Neuronal stem cell (in vitro differentiated cells): ENCODE results near the gene TICRR.

Source experiments
- DNase-seq: peaks from one replicate; pipeline ENCODE4 v3.0.0-alpha.2; 2013; ENCODE audit warnings: low spot score
- H2AFZ ChIP-seq: one replicate; pipeline ENCODE4 v1.6.1; 2013; ENCODE audit warnings: mild to moderate bottlenecking, low read length, inconsistent platforms
- H2AK5ac ChIP-seq: 2 replicates; pipeline ENCODE4 v1.6.1; 2013; ENCODE audit warnings: low read depth, mild to moderate bottlenecking, inconsistent platforms, low read length, moderate library complexity, mixed read lengths
- H2BK120ac ChIP-seq: 2 replicates; pipeline ENCODE4 v1.6.1; 2013; ENCODE audit warnings: low read depth, mild to moderate bottlenecking, inconsistent platforms, low read length, moderate library complexity, mixed read lengths
- H2BK12ac ChIP-seq: one replicate; pipeline ENCODE4 v1.6.1; 2013; ENCODE audit warnings: low read length, inconsistent platforms
- H2BK15ac ChIP-seq: 2 replicates; pipeline ENCODE4 v1.6.1; 2013; ENCODE audit warnings: mild to moderate bottlenecking, low read length, inconsistent platforms, mixed read lengths
- H2BK5ac ChIP-seq: one replicate; pipeline ENCODE4 v1.6.1; 2013; ENCODE audit warnings: inconsistent platforms, mild to moderate bottlenecking, low read length, moderate library complexity
- H3K14ac ChIP-seq: one replicate; pipeline ENCODE4 v1.6.1; 2013; ENCODE audit warnings: low read length, inconsistent platforms
- H3K18ac ChIP-seq: 2 replicates; pipeline ENCODE4 v1.6.1; 2013; ENCODE audit warnings: low read length, inconsistent platforms
- H3K23ac ChIP-seq: 2 replicates; pipeline ENCODE4 v1.6.1; 2013; ENCODE audit warnings: low read depth, mild to moderate bottlenecking, mixed read lengths, low read length, inconsistent platforms; ENCODE audit not compliant: poor library complexity
- H3K27ac ChIP-seq: replicated peaks from 3 replicates; pipeline ENCODE4 v1.5.1; 2013; ENCODE audit warnings: low read length, inconsistent platforms
- H3K27me3 ChIP-seq, 3 experiments: 2 replicates each; pipeline ENCODE4 v1.6.1; 2013; ENCODE audit warnings: low read length in 3 of 3, mild to moderate bottlenecking in 2 of 3, inconsistent platforms in 1 of 3, low read depth in 1 of 3, mixed read lengths in 1 of 3, moderate library complexity in 1 of 3; ENCODE audit not compliant: control insufficient read depth in 3 of 3, insufficient read depth in 3 of 3
- H3K36me3 ChIP-seq, 2 donors: replicated peaks in 1 of 2; 2 replicates each; pipeline ENCODE4 v1.6.1; 2013; ENCODE audit warnings: low read length in 2 of 2; ENCODE audit not compliant: control insufficient read depth in 2 of 2, insufficient read depth in 2 of 2
- H3K4ac ChIP-seq: 2 replicates; pipeline ENCODE4 v1.6.1; 2013; ENCODE audit warnings: inconsistent platforms, mild to moderate bottlenecking, low read length, moderate library complexity
- H3K4me1 ChIP-seq, 2 donors: 1 replicate in 1 of 2; 2 replicates in 1 of 2; pipeline ENCODE4 v1.6.1; 2013; ENCODE audit warnings: low read length in 2 of 2, low read depth in 1 of 2; ENCODE audit not compliant: control insufficient read depth in 2 of 2, insufficient read depth in 1 of 2
- H3K4me2 ChIP-seq: one replicate; pipeline ENCODE4 v1.6.1; 2013; ENCODE audit warnings: mild to moderate bottlenecking, low read length, inconsistent platforms; ENCODE audit not compliant: insufficient read depth, poor library complexity, severe bottlenecking
- H3K4me3 ChIP-seq, 2 donors: 2 replicates each; pipeline ENCODE4 v1.5.1; 2013; ENCODE audit warnings: low read length in 2 of 2, mild to moderate bottlenecking in 2 of 2, inconsistent platforms in 1 of 2, moderate library complexity in 1 of 2
- H3K79me1 ChIP-seq: one replicate; pipeline ENCODE4 v1.6.1; 2013; ENCODE audit warnings: low read depth, mild to moderate bottlenecking, inconsistent platforms, low read length, moderate library complexity
- H3K9ac ChIP-seq: one replicate; pipeline ENCODE4 v1.6.1; 2013; ENCODE audit warnings: mild to moderate bottlenecking, low read depth, low read length, inconsistent platforms; ENCODE audit not compliant: poor library complexity
- H3K9me3 ChIP-seq, 2 donors: replicated peaks in 1 of 2; 2 replicates each; pipeline versions ENCODE3 to v1.6.1; 2013; ENCODE audit warnings: low read length in 2 of 2, mild to moderate bottlenecking in 2 of 2, inconsistent platforms in 1 of 2, low read depth in 1 of 2, mixed read lengths in 1 of 2, moderate library complexity in 1 of 2; ENCODE audit not compliant: control insufficient read depth in 2 of 2, insufficient read depth in 1 of 2
- H4K8ac ChIP-seq: one replicate; pipeline ENCODE4 v1.6.1; 2013; ENCODE audit warnings: low read depth, mild to moderate bottlenecking, inconsistent platforms, low read length, moderate library complexity
- H4K91ac ChIP-seq: one replicate; pipeline ENCODE4 v1.6.1; 2013; ENCODE audit warnings: low read length, low read depth, mild to moderate bottlenecking, inconsistent platforms; ENCODE audit not compliant: poor library complexity
- whole genome bisulfite sequencing, 2 donors: extraction: QIAGEN DNeasy Blood & Tissue Kit; methylation state at CpG; one replicate each; pipeline ENCODE4 v1.1.7; 2013; ENCODE audit warnings: missing lambda C conversion rate in 2 of 2, mixed read lengths in 1 of 2; ENCODE audit not compliant: insufficient read length in 2 of 2, insufficient replicate concordance in 1 of 2; ENCODE audit errors: extremely low coverage in 2 of 2; 5-methylcytosine and 5-hydroxymethylcytosine counted together

The TICRR gene

DNA sequence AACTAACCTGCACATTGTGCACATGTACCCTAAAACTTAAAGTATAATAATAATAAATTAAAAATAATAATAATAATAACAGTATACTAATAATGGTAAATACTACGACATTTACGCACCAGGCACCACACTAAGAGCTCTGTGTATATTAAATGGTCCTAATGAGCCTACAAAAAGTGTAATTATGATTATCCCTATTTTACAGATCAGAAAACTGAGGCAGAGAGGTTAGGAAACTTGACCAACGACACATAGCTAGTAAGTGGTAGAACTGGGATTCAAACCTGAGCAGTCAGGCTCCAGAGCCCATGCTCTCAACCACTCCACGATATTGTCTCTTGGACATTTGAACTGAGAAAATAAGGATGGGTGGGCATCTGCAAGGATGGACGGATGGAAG is 65.0 kb downstream of the TICRR start:
- no CpG with 5 or more reads among the region's 5 CpGs for WGBS, 2 donors
- H3K23ac ChIP-seq = no peak overlapping the region
- H2AFZ ChIP-seq = no peak overlapping the region
- no peak overlapping the region for H2AK5ac ChIP-seq
- peaks cover 17 to 30% of the 10 kb centered on the region in 2 donors for H3K36me3 ChIP-seq
- no peak overlapping the region for H3K4me2 ChIP-seq
- no peaks in the 10 kb centered on the region for H3K4me1 ChIP-seq
- H3K27me3 ChIP-seq = no peaks in the 10 kb centered on the region
- no peak overlapping the region for H3K4me3 ChIP-seq
- no peak overlapping the region for H4K91ac ChIP-seq
- no peak overlapping the region for H2BK5ac ChIP-seq
- H3K9ac ChIP-seq = no peak overlapping the region
- no peak overlapping the region for H3K27ac ChIP-seq
- H2BK120ac ChIP-seq = no peak overlapping the region
- H3K79me1 ChIP-seq = no peaks in the 10 kb centered on the region
- H2BK15ac ChIP-seq = no peak overlapping the region
- no peak for DNase-seq
- H3K4ac ChIP-seq = no peak overlapping the region
- peaks cover 0 to 4% of the 10 kb centered on the region in 2 donors for H3K9me3 ChIP-seq
- no peak overlapping the region for H3K18ac ChIP-seq
- H3K14ac ChIP-seq = no peak overlapping the region
- no peak overlapping the region for H4K8ac ChIP-seq
- no peak overlapping the region for H2BK12ac ChIP-seq

DNA sequence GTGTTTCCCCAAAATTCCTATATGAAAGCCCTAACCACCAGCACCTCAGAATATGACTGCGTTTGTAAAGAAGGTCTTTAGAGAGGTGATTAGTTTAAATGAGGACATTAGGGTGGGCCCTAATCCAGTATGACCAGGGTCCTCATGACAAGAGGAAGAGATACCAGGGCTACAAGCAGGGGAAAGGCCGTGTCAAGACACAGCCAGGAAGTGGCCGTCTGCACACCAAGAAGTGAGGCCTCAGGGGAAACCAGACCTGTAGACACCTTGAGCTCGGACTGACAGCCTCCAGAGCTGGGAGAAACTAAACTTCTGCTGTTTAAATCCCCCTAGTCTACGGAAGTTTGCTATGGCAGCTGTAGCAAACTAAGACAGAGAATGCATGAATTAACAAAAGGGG is 65.8 kb downstream of the TICRR start:
- H3K36me3 ChIP-seq = peaks cover 18 to 33% of the 10 kb centered on the region in 2 donors

DNA sequence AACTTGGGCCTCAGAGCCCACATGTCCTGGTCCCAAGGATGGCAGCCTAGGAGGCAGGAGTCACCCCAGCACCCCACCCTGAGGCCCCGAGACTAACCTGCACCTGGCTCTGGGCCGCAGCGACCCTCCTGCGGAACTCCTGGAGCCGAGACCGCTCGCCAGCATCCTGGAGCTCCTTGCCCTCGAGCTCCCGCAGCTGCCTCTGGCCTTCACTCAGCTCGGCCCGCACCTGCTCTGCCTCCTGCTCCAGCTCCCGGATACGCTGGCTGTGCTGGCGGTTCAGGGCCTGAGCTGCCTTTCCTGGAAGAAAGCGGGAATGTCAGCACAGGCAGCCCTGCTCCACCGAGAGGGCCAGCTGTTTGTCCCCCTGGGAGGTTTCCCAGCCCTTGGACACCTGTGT is 66.8 kb downstream of the TICRR start:
- no peaks in the 10 kb centered on the region for H3K27me3 ChIP-seq
- H3K4me3 ChIP-seq = no peak overlapping the region
- H3K4me1 ChIP-seq = no peaks in the 10 kb centered on the region
- H3K36me3 ChIP-seq = peaks cover 23 to 37% of the 10 kb centered on the region in 2 donors
- H3K79me1 ChIP-seq = no peaks in the 10 kb centered on the region
- no peak overlapping the region for H3K18ac ChIP-seq
- H2AK5ac ChIP-seq = no peak overlapping the region
- H2BK120ac ChIP-seq = peak overlapping the region; percentile 72
- no peak overlapping the region for H3K23ac ChIP-seq
- H3K4me2 ChIP-seq = no peak overlapping the region
- no peak overlapping the region for H2BK5ac ChIP-seq
- no peak overlapping the region for H3K27ac ChIP-seq
- no peak for DNase-seq
- no peak overlapping the region for H4K91ac ChIP-seq
- H3K9me3 ChIP-seq = peaks cover 0 to 4% of the 10 kb centered on the region in 2 donors
- H2AFZ ChIP-seq = no peak overlapping the region
- H3K14ac ChIP-seq = no peak overlapping the region
- no peak overlapping the region for H2BK15ac ChIP-seq
- no peak overlapping the region for H3K9ac ChIP-seq
- no peak overlapping the region for H2BK12ac ChIP-seq
- no CpG with 5 or more reads among the region's 16 CpGs for WGBS, 2 donors
- no peak overlapping the region for H4K8ac ChIP-seq
- H3K4ac ChIP-seq = no peak overlapping the region

More for the DNA sequence above, 65.8 kb downstream of the TICRR start:
- no peak overlapping the region for H2BK120ac ChIP-seq
- no CpG with 5 or more reads among the region's 5 CpGs for WGBS, 2 donors
- H2AK5ac ChIP-seq = no peak overlapping the region
- H2BK15ac ChIP-seq = no peak overlapping the region
- H4K91ac ChIP-seq = no peak overlapping the region
- no peak overlapping the region for H3K9ac ChIP-seq
- no peak overlapping the region for H3K4me3 ChIP-seq
- H3K4ac ChIP-seq = no peak overlapping the region
- peaks cover 0 to 4% of the 10 kb centered on the region in 2 donors for H3K9me3 ChIP-seq
- no peak overlapping the region for H2AFZ ChIP-seq
- no peak overlapping the region for H3K23ac ChIP-seq
- H3K27ac ChIP-seq = no peak overlapping the region
- H2BK5ac ChIP-seq = no peak overlapping the region
- no peak overlapping the region for H3K14ac ChIP-seq
- no peak overlapping the region for H3K18ac ChIP-seq
- H3K4me1 ChIP-seq = no peaks in the 10 kb centered on the region
- H3K4me2 ChIP-seq = no peak overlapping the region
- H2BK12ac ChIP-seq = no peak overlapping the region
- H3K27me3 ChIP-seq = no peaks in the 10 kb centered on the region
- H4K8ac ChIP-seq = no peak overlapping the region
- H3K79me1 ChIP-seq = no peaks in the 10 kb centered on the region
- no peak for DNase-seq

DNA sequence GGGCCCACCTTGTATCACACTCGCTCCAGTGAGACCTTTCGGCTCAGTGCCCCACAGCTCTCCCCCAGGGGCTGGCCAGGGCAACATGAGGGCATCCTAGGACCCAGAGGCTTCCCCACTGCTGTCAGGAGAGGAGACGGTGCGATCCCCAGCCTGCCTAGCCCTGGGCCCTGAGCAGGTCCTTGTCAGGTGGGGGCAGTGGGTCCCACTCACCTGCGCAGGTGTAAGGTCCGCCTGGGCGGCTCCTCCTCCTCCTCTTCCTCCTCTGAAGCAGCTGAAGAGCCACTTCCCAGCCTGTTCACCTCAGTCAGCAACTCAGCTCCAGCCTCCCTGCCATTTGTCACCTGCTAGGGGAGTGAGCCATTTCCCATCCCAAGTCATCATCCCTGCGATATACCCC is 70.4 kb downstream of the TICRR start:
- Histone ChIP-seq H3K4me3 (no peak overlapping the region), H4K91ac (no peak overlapping the region), H3K79me1 (peaks cover 1% of the 10 kb centered on the region), H2BK15ac (no peak overlapping the region), H2AFZ (no peak overlapping the region), H2AK5ac (no peak overlapping the region), H3K9me3 (peaks cover 0 to 1% of the 10 kb centered on the region in 2 donors), H4K8ac (no peak overlapping the region), H3K18ac (no peak overlapping the region), H3K4me2 (no peak overlapping the region), H2BK120ac (no peak overlapping the region), H3K4ac (no peak overlapping the region), H3K27me3 (no peaks in the 10 kb centered on the region), H3K9ac (no peak overlapping the region), H3K4me1 (peaks cover 0 to 1% of the 10 kb centered on the region in 2 donors), H3K14ac (no peak overlapping the region), H3K36me3 (peaks cover 29 to 42% of the 10 kb centered on the region in 2 donors), H3K23ac (no peak overlapping the region), H2BK5ac (no peak overlapping the region), H3K27ac (no peak overlapping the region), H2BK12ac (no peak overlapping the region)
- no peak for DNase-seq
- WGBS, 2 donors = no CpG with 5 or more reads among the region's 8 CpGs
